Suppressor macrophage treated with lipopolysaccharide for 4 hours (primary cell): ENCODE measurements around the gene LPP.

Source experiments
- DNase-seq: peaks from one replicate; pipeline ENCODE4 v3.0.0-alpha.2; 2020

The LPP gene

GRCh38 chr3:188786424-188786823 is 632.5 kb downstream of the LPP start:
- DNase-seq = no peak

GRCh38 chr3:188788621-188789081 is 634.7 kb downstream of the LPP start:
- peak; percentile 94 for DNase-seq

GRCh38 chr3:188789251-188789650 is 635.3 kb downstream of the LPP start:
- DNase-seq = peak; percentile 30

GRCh38 chr3:188791311-188791710 is 637.4 kb downstream of the LPP start:
- DNase-seq = no peak

- peak; percentile 57 for DNase-seq
These were observed 638.8 kb downstream of the LPP start for GRCh38 chr3:188792793-188793192.

- peak; percentile 95 for DNase-seq
These were observed 642.2 kb downstream of the LPP start for GRCh38 chr3:188796122-188796631.

- peak; percentile 41 for DNase-seq
These were observed 643.1 kb downstream of the LPP start for GRCh38 chr3:188797045-188797444.

- no peak for DNase-seq
These were observed 644.7 kb downstream of the LPP start for GRCh38 chr3:188798556-188799145.

- DNase-seq = no peak
These were observed 647.4 kb downstream of the LPP start for GRCh38 chr3:188801393-188801792.

GRCh38 chr3:188802645-188803044 is 648.7 kb downstream of the LPP start:
- no peak for DNase-seq

- no peak for DNase-seq
These were observed 653.0 kb downstream of the LPP start for GRCh38 chr3:188807006-188807405.

- no peak for DNase-seq
These were observed 658.2 kb downstream of the LPP start for GRCh38 chr3:188812198-188812597.

- DNase-seq = peak; percentile 58
These were observed 660.6 kb downstream of the LPP start for GRCh38 chr3:188814581-188814980.

- DNase-seq = no peak
These were observed 663.4 kb downstream of the LPP start for GRCh38 chr3:188817103-188817934.

GRCh38 chr3:188817935-188818269 is 663.9 kb downstream of the LPP start:
- DNase-seq = peak; percentile 44

GRCh38 chr3:188818282-188818681 is 664.3 kb downstream of the LPP start:
- no peak for DNase-seq

- DNase-seq = peak; percentile 93
These were observed 666.0 kb downstream of the LPP start for GRCh38 chr3:188819939-188820338.

GRCh38 chr3:188822004-188822403 is 668.0 kb downstream of the LPP start:
- peak; percentile 93 for DNase-seq

GRCh38 chr3:188822411-188822810 is 668.5 kb downstream of the LPP start:
- peak; percentile 55 for DNase-seq

- DNase-seq = no peak
These were observed 670.6 kb downstream of the LPP start for GRCh38 chr3:188824566-188824965.

GRCh38 chr3:188825901-188826300 is 671.9 kb downstream of the LPP start:
- no peak for DNase-seq

GRCh38 chr3:188826574-188826973 is 672.6 kb downstream of the LPP start:
- no peak for DNase-seq

GRCh38 chr3:188827103-188827502 is 673.1 kb downstream of the LPP start:
- peak; percentile 69 for DNase-seq

- no peak for DNase-seq
These were observed 673.6 kb downstream of the LPP start for GRCh38 chr3:188827576-188827975.
